OCI-LY1 (cell line): Measurements from ENCODE around the gene CALY.

Experiments
- H2AFZ ChIP-seq: fragments of 200-600 bp; sonication (generic), shearing (Covaris generic); 2 replicates; pipeline ENCODE4 v1.6.0; 2014; ENCODE audit warnings: antibody characterized with exemption, mild to moderate bottlenecking, low read length
- H3F3A ChIP-seq: fragments of 200-600 bp; sonication (generic), shearing (Covaris generic); 2 replicates; pipeline ENCODE4 v1.6.0; 2014; ENCODE audit warnings: mild to moderate bottlenecking, antibody characterized with exemption, low read length, moderate library complexity; ENCODE audit not compliant: insufficient read depth
- H3K27ac ChIP-seq: fragments of 200-600 bp; sonication (generic); 2 replicates; pipeline ENCODE4 v1.5.1; 2014; ENCODE audit warnings: low read length, mixed run types, mild to moderate bottlenecking, low read depth; ENCODE audit not compliant: poor library complexity, severe bottlenecking
- H3K27me3 ChIP-seq: fragments of 200-600 bp; sonication (generic); 2 replicates; pipeline ENCODE4 v1.6.0; 2014; ENCODE audit warnings: antibody characterized with exemption, mild to moderate bottlenecking, low read length, moderate library complexity; ENCODE audit not compliant: insufficient read depth
- H3K36me3 ChIP-seq: fragments of 200-600 bp; sonication (generic); 2 replicates; pipeline ENCODE4 v1.6.1; 2014; ENCODE audit warnings: mild to moderate bottlenecking, antibody characterized with exemption, low read length, moderate library complexity, mixed read lengths; ENCODE audit not compliant: insufficient read depth
- H3K4me1 ChIP-seq: fragments of 200-600 bp; sonication (generic); 2 replicates; pipeline ENCODE4 v1.5.1; 2014; ENCODE audit warnings: mild to moderate bottlenecking, low read length, moderate library complexity; ENCODE audit not compliant: insufficient read depth, severe bottlenecking
- H3K4me2 ChIP-seq: fragments of 200-600 bp; sonication (generic), shearing (Covaris generic); 2 replicates; pipeline ENCODE4 v1.6.1; 2014; ENCODE audit warnings: low read length
- H3K4me3 ChIP-seq: fragments of 200-600 bp; sonication (generic); 2 replicates; pipeline ENCODE4 v1.5.1; 2014; ENCODE audit warnings: low read length, low read depth, mild to moderate bottlenecking, mixed read lengths; ENCODE audit not compliant: poor library complexity, severe bottlenecking
- H3K79me2 ChIP-seq: fragments of 200-600 bp; shearing (Covaris generic); 2 replicates; pipeline ENCODE4 v1.6.1; 2016; ENCODE audit warnings: mixed run types, low read length, mixed read lengths; ENCODE audit not compliant: insufficient read depth
- H3K9ac ChIP-seq: fragments of 200-600 bp; sonication (generic), shearing (Covaris generic); 2 replicates; pipeline ENCODE4 v1.6.1; 2014; ENCODE audit warnings: mild to moderate bottlenecking, low read length, mixed read lengths
- H3K9me2 ChIP-seq: fragments of 200-600 bp; sonication (generic), shearing (Covaris generic); 2 replicates; pipeline ENCODE4 v1.6.1; 2014; ENCODE audit warnings: low read depth, mild to moderate bottlenecking, low read length, mixed read lengths
- H3K9me3 ChIP-seq: fragments of 200-600 bp; shearing (Covaris generic); 2 replicates; pipeline ENCODE4 v1.6.1; 2014; ENCODE audit warnings: low read length, mixed read lengths
- H4K20me1 ChIP-seq: fragments of 200-600 bp; sonication (generic), shearing (Covaris generic); 2 replicates; pipeline ENCODE4 v1.6.0; 2016; ENCODE audit warnings: mild to moderate bottlenecking, low read length; ENCODE audit not compliant: insufficient read depth
- EZH2 ChIP-seq: fragments of 200-600 bp; sonication (generic), shearing (Covaris generic); IDR thresholded peaks from 2 replicates; pipeline ENCODE4 v1.8.0; 2017; ENCODE audit warnings: borderline replicate concordance, mixed run types, mild to moderate bottlenecking, antibody characterized with exemption, low read length, moderate library complexity, mixed read lengths
- TF ChIP-seq, protein P1 (sequence below): fragments of 200-600 bp; sonication (generic), shearing (Covaris generic); IDR thresholded peaks from 2 replicates; pipeline ENCODE4 v1.5.1; 2017; ENCODE audit warnings: mild to moderate bottlenecking, antibody characterized with exemption, low read length, moderate library complexity, mixed read lengths

The CALY gene

DNA sequence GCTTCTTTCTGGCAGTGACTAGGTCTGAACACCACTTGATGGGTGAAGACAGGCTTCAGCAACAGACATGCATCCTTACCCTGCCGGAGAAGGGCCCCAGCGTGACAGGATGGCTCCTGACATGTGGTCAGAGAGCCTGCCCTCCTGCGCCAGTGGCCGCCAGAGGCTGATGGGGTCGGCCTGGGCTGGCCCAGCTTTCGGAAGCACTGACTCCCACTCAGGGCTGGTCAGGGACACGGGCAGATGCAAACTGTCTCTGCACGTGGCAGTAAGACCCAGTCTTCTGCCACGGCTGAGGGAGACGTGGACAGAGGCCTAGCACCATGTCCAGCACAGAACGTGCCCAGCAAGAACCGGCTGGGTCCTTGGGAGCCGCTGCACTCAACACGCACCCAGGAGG is 38.2 kb downstream of the CALY start:
- peaks cover 76% of the 10 kb centered on the region for H3K36me3 ChIP-seq
- no peak overlapping the region for H3K9ac ChIP-seq
- H3F3A ChIP-seq: no peaks in the 10 kb centered on the region
- no peaks in the 10 kb centered on the region for H4K20me1 ChIP-seq
- no peaks in the 10 kb centered on the region for H3K9me3 ChIP-seq
- no peaks in the 10 kb centered on the region for H3K27me3 ChIP-seq
- H3K4me2 ChIP-seq: no peak overlapping the region
- H3K4me3 ChIP-seq: no peak overlapping the region
- no peak for TF ChIP-seq EZH2
- TF ChIP-seq, protein P1, sequence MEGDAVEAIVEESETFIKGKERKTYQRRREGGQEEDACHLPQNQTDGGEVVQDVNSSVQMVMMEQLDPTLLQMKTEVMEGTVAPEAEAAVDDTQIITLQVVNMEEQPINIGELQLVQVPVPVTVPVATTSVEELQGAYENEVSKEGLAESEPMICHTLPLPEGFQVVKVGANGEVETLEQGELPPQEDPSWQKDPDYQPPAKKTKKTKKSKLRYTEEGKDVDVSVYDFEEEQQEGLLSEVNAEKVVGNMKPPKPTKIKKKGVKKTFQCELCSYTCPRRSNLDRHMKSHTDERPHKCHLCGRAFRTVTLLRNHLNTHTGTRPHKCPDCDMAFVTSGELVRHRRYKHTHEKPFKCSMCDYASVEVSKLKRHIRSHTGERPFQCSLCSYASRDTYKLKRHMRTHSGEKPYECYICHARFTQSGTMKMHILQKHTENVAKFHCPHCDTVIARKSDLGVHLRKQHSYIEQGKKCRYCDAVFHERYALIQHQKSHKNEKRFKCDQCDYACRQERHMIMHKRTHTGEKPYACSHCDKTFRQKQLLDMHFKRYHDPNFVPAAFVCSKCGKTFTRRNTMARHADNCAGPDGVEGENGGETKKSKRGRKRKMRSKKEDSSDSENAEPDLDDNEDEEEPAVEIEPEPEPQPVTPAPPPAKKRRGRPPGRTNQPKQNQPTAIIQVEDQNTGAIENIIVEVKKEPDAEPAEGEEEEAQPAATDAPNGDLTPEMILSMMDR: no peak
- no peaks in the 10 kb centered on the region for H3K9me2 ChIP-seq
- H2AFZ ChIP-seq: no peak overlapping the region
- H3K27ac ChIP-seq: no peak overlapping the region
- H3K4me1 ChIP-seq: no peaks in the 10 kb centered on the region
- H3K79me2 ChIP-seq: no peaks in the 10 kb centered on the region

DNA sequence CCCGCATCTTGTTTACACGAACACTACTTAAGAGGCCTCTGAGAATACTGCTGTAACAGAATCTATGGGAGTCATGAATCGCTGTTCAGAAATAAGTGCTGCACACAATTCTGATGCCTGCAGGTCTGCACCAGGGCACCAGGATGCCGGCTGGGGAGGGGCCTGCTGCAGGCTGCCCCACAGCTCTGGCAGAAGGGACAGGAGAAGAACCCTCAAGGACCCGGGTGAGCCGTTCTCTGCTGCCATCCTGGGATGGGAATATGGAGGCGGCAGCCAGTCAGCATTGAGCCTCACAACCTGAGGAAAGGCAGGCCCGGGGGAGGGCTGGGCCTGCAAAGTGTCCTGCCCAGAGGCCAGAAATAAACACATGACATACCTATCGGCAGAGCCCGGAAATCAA is 39.2 kb downstream of the CALY start:
- Histone ChIP-seq H3K79me2 (no peaks in the 10 kb centered on the region), H3K4me2 (no peak overlapping the region), H3K36me3 (peaks cover 84% of the 10 kb centered on the region), H3K9ac (no peak overlapping the region), H3K9me2 (no peaks in the 10 kb centered on the region), H3K27me3 (no peaks in the 10 kb centered on the region), H4K20me1 (no peaks in the 10 kb centered on the region), H3K4me1 (no peaks in the 10 kb centered on the region), H3K27ac (no peak overlapping the region), H3K9me3 (no peaks in the 10 kb centered on the region), H2AFZ (no peak overlapping the region), H3K4me3 (no peak overlapping the region), H3F3A (no peaks in the 10 kb centered on the region)
- no peak for TF ChIP-seq EZH2
- TF ChIP-seq, protein P1: no peak

DNA sequence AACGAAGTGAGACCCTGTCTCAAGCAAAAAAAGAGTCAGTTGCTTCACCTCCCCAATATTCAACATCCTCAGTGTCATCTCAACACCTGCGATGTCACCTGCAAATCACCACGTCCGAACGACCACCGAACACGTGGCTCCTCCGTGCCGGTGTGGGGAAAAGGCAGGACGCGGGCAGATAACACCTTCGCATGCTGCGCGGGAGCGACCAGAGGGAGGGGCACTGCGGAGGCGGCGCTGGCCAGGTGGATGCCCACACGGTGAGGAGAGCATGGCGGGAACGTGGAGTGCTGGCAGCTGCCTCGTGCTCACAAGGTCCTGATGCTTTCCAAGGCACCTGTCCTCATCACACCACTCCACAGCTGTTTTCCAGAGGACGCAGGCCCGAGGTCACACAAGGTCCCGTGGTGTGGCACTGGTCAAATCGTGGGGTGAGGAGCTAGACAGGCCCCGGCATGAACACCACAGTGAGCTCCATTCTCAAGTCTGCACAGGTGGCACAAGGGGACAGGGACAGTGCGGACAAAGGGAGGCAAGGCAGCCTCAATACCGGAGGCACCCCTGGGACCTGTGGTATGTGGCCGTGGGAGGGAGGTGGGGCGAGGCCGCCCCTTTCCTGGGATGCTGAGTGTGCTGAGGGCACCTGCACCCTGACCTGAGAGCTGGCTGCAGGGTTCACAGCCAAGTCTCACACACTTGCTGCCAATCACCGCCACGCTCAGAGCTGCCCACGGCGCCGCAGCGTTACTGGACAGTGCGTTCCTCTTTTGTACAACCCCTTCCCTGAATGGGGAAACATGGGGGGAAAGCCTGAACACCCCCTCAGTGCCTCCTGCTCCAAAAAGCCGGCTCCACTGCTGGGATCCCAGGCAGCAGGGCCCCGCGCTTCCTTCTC is 41.0 kb downstream of the CALY start:
- no peaks in the 10 kb centered on the region for H3K9me3 ChIP-seq
- H3K36me3 ChIP-seq: peaks cover 80% of the 10 kb centered on the region
- no peak overlapping the region for H3K27ac ChIP-seq
- H3F3A ChIP-seq: no peaks in the 10 kb centered on the region
- H2AFZ ChIP-seq: no peak overlapping the region
- no peaks in the 10 kb centered on the region for H3K9me2 ChIP-seq
- H3K4me3 ChIP-seq: no peak overlapping the region
- TF ChIP-seq EZH2: no peak
- TF ChIP-seq, protein P1: no peak
- no peaks in the 10 kb centered on the region for H4K20me1 ChIP-seq
- H3K4me1 ChIP-seq: no peaks in the 10 kb centered on the region
- no peaks in the 10 kb centered on the region for H3K79me2 ChIP-seq
- H3K27me3 ChIP-seq: no peaks in the 10 kb centered on the region
- no peak overlapping the region for H3K4me2 ChIP-seq
- no peak overlapping the region for H3K9ac ChIP-seq
